HG03575 (cell line): ENCODE results near the gene MATCAP1.

ENCODE experiments used
- ATAC-seq: cut with Tn5 transposase; IDR thresholded peaks from one replicate; pipeline ENCODE4 v1.9.1; 2021; ENCODE audit not compliant: unreplicated experiment, insufficient number of reproducible peaks, low FRiP score; ENCODE audit errors: extremely low read depth

MATCAP1 gene

DNA sequence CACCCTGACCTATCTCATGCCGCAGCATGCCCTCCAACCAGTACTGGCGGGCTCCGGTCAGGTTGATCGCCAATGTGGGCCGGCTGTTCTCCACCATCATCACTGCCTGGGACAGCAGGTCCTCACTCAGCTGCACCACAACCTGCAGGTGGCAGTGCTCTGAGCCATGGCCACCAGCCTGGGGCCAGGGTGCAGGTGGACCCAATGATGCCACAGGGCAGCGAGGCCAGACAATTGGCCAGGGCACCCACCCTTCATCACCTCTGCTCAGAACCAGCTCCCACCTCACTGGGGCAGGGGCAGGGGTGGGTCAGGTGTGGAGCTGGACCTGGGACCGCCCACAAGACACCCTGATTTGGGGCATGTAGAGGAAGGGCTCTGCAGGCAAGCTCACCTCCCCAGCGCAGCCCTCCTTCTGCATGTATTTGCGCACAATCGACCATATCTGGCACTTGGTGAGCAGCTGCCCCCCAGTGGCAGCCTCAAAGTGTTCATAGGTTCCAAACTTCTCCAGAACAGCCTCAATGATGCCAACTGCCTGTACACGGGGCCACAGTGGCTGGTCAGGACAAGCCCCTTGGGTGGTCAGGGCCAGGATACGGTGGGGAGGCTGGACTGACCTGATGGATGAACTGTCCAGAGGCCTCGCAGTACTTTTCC is 4.2 kb downstream of the MATCAP1 start:
- no peak for ATAC-seq

DNA sequence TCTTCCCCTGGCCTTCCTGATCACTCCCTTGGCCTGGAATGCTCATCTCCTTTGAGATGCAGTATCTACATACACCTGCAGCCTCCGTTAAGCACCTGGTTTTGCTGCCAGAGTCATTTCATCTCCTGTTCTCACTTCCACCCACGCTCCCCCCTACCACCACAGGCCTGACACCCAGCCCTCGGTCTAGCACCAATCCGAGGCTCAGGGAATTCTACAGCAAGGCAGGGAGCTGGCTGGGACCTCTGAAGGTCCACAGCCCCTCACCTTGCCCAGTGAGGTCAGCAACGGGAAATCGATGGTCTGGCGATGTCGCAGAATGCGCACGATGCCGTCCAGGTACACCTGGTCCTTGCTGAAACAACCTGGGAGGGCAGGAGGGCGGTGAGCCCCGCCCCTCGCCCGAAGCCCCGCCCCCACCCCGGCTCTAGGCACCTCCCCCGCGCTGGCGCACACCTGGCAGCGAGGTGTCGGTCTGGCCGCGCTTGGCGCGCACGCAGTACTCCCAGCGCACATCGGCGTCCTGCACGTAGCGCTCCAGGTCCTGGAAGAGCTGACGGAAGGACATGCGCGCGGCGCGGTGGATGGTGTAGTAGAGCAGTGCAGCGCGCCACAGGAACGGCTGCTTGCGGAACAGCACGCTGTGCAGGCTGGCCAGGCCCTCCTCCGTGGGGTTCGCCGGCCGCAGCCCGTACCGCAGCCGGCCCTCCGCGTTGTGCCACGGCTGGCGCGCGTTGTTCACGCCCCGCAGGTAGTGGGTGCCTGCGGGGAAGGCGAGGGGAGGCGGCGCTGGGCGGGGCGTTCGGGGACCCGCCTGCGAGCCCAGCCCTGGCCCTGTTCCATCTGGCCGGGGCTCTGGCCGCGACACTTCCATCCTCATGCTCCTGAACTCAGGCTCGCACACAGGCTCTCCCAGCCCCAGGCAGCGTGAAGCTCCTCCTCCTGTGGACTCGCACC is 5.7 kb downstream of the MATCAP1 start:
- no peak for ATAC-seq

DNA sequence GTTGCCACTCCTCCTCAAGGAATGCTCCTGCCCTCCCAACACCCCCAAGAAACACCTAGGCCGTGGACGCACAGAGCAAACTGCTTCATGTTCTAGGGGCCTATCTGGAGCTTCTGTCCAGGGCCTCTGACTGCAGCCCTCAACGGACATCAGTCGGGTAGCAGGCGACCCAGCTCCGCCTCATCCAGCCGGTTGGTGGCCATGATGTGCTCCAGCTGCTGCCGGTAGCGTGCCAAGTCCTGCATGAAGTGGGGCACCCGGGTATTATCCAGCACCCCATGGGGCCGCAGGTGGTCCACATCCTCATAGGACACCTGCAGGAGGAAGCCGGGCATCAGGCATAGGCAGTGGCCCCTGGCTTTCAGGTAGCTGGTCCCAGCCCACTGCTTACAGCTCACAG is 7.1 kb downstream of the MATCAP1 start:
- no peak for ATAC-seq

DNA sequence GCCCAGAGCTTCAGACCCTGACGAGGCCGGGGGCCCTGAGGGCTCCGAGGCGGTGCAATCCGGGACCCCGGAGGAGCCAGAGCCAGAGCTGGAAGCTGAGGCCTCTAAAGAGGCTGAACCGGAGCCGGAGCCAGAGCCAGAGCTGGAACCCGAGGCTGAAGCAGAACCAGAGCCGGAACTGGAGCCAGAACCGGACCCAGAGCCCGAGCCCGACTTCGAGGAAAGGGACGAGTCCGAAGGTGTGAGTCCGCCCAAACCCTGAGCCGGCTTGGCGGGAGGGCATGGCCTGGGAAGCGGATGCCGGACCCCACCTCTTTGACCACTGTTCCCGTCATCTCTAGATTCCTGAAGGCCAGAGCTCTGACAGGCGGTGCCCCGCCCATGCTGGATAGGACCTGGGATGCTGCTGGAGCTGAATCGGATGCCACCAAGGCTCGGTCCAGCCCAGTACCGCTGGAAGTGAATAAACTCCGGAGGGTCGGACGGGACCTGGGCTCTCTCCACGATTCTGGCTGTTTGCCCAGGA is 9.0 kb downstream of the MATCAP1 start:
- no peak for ATAC-seq

DNA sequence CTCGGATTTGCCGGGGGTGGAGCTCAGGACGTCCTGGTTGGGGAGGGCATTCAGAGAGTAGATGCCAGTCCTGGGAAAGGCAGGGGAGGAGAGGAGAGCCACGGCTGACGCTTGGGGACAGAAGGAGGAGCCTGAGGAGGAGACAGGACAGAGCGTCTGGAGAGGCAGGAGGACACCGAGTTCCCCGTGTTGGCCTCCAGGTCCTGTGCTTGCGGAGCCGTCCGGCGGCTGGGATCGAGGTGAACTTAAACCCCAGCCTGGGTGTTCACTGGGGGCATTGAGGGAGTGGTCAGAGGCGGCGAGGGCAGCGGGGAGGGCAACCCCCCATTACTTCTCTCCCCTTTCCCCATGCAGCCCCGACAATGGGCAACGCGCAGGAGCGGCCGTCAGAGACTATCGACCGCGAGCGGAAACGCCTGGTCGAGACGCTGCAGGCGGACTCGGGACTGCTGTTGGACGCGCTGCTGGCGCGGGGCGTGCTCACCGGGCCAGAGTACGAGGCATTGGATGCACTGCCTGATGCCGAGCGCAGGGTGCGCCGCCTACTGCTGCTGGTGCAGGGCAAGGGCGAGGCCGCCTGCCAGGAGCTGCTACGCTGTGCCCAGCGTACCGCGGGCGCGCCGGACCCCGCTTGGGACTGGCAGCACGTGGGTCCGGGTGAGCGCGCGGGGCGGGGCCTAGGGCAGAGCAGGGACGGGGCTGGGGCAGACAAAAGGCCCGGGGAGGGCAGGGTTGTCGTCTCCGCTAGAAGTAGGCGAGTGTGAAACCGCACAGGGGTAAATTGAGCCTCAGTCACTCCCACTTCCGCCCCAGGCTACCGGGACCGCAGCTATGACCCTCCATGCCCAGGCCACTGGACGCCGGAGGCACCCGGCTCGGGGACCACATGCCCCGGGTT is 9.7 kb downstream of the MATCAP1 start:
- no peak for ATAC-seq

DNA sequence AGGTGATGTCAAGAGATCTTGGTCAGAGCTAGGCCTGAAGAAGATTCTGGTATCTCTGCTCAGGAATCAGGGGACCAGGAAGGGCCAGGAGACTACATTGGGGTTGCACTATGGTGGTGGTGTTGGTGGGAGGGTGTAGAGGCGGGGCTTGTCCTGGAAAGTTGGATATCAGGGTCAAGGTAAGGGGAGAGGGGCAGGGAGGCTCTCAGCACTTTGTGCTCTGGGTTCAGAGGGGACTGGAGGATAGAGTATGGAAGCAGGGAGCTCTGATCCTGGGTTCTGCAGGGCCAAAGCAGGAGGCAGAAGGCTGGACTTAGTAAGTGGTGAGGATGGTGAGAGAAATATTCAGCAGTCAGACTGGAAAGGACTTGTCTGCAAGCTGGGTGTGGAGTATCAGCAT is 10.4 kb downstream of the MATCAP1 start:
- ATAC-seq = no peak

DNA sequence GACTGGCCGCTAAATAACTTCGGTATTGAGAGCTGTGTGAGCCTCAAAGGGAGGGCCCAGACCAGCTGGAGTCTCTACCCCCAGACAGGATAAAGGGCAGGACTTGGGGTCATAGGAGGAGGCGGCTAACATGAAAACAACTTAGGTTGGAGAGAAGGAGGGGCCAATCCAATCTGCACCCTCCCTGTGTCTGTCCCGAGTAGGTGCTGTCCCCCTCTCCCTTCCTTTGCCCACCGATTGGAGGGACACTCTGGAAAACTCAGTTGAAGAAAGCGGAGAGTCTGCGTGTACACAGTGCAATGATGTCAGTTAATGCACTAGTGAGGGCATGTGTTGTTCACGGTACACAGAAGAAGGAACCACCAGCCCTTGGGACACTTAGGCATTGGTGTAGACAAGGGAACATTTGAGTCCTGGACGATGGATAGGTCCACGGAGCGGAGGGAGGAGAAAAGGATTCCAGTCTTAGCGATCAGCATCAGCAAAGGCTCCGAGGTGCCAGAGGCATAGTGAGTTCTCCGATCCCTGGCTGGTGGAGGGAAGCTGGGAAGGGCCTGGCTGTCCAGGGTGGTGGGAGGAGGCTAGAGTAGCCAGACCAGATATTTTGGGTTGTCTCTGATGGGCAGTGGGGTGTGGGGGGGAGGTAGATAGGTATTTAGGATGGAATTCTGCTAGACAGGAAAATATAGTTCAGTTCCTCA is 12.7 kb downstream of the MATCAP1 start:
- ATAC-seq = no peak

DNA sequence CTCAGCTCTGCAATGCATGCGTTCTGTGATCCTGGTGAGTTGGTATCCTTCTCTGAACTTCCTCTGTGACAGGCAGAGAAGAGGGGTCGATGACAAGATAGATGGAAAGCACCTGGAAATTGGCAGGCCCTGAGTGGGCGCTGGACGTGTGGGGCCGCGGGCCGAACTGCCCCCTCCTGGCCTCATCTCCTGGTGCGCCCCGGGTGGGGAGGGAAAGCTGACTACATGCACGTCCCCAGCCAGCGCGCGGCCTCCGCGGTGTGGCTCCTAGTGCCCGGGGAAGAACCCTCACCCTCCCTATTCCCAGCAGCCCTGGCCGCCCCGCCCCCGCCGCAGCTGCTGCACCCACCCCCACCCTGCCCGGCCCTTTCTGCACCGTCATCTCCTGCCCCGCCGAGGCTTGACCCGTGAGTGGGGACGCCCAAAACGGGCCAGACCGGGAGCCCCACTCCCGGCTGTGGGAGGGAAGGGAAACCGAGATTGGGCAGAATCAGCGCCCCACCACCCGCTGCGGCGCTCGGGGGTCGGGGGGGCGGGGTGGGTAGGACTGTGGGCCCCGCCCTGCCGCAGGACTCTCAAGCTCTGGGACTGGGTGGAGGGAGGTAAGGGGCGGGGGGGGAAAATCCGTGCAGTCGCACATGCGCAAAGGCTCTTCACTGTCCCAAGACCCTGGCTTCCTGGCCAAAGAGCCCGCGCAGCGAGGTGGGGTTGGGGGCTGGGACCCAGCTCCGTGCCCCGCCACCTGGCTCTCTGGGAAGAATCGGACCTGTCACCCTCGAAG is 13.4 kb downstream of the MATCAP1 start, which contains the start of gene NOL3:
TSS of gene NOL3 (plus strand) at position 371 of the 781 bp plus-strand sequence.
- no peak for ATAC-seq

DNA sequence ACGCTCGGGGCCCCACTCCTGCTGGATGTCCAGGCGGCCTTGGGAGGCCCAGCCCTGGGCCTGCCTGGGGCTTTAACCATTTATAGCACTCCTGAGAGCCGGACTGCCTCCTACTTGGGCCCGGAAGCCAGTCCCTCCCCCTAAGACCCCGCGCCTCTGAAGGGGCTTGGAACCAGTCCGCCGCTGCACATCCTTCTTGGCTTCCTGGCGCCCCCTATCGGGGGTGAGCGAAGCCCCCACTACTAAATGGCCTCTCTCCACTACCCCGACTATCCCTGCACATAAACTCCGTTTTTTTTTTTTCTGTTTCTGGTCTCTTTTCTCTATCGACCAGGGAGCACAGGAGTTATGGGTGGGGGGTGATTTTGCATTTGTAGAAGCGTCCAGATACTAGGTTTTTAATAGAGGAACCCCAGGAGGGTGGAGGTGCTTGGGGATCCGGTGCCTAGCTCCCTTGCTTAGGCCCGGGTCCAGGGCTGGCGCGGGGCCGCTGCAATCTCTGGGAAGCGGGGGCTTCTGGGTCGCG is 14.1 kb downstream of the MATCAP1 start:
- no peak for ATAC-seq

DNA sequence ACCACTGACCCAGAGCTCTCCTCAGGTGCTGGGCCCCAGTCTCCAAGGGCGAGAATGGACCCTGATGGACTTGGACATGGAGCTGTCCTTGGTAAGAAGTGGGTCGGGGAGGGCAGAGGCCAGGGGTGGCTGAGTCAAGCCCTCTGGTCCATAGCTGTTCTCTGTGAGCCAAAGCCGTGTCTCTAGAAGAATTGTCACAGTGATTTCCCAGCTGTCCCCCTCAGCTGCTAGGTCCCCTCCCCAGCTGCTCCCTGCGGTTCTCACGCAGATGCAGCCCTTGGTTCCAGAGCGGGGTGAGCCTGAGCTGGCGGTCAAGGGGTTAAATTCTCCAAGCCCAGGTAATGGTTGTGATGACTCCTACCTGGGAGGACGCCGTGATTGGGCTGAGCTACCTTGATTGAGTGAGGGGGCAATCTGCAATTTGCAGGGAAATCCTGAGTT is 14.7 kb downstream of the MATCAP1 start:
- no peak for ATAC-seq

DNA sequence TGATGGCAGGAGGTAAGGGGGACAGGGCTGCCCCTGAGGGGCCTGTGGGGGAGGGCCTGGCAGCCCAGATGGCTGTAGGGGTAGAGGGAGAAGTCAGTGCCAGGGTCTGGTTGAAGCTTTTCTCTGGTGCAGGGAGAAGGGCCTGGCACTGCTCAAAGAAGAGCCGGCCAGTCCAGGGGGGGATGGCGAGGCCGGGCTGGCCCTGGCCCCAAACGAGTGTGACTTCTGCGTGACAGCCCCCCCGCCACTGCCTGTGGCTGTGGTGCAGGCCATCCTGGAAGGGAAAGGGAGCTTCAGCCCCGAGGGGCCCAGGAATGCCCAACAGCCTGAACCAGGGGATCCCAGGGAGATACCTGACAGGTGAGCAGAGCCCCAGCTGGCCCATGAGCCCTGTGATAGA is 16.2 kb downstream of the MATCAP1 start:
- no peak for ATAC-seq

DNA sequence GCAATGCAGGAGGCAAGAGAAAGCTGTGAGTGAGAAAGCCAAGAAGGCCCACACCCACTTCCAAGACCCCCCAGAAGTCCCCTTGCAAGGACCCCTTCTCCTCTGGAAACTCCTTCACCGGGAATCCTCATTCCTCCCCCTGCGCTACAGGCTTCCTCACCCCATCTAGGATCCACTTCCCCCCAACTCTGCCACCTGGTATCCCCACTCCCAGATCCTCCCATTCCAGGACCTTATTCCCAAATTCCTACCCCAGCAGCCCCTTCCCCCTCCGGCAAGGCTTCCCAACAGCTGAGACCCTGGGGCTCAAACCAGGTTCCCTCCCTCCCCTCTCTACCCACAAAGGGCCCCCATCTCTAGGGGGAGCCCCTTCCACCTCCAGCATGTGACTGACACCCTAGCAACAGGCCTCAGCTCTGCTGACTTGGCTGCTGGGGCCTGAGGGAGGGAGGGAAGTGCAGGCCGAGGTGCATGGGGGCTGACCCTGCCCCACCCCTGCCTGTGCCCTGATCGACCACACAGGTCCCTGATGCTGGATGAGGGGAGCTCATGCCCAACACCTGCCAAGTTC is 17.1 kb downstream of the MATCAP1 start:
- no peak for ATAC-seq

DNA sequence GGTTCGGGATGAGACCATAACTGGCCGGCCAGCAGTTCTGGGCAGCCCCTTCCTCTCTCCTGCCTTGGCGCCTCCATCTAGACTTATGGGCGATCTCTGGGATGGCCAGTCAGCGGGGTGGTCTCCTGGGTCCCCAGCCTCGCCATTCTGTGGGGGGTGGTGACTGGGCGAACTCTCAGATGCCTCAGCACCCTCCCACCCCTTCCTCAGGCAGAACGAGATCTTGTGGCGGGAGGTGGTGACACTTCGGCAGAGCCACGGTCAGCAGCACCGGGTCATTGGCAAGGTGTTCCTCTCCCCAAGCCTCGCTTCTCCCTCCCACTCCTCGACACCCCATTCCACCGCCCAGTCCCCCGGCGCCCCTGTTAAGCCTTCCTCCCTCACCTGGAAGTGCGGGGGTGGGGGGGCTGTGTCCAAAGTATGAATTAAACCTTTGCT is 17.6 kb downstream of the MATCAP1 start:
- ATAC-seq = no peak

DNA sequence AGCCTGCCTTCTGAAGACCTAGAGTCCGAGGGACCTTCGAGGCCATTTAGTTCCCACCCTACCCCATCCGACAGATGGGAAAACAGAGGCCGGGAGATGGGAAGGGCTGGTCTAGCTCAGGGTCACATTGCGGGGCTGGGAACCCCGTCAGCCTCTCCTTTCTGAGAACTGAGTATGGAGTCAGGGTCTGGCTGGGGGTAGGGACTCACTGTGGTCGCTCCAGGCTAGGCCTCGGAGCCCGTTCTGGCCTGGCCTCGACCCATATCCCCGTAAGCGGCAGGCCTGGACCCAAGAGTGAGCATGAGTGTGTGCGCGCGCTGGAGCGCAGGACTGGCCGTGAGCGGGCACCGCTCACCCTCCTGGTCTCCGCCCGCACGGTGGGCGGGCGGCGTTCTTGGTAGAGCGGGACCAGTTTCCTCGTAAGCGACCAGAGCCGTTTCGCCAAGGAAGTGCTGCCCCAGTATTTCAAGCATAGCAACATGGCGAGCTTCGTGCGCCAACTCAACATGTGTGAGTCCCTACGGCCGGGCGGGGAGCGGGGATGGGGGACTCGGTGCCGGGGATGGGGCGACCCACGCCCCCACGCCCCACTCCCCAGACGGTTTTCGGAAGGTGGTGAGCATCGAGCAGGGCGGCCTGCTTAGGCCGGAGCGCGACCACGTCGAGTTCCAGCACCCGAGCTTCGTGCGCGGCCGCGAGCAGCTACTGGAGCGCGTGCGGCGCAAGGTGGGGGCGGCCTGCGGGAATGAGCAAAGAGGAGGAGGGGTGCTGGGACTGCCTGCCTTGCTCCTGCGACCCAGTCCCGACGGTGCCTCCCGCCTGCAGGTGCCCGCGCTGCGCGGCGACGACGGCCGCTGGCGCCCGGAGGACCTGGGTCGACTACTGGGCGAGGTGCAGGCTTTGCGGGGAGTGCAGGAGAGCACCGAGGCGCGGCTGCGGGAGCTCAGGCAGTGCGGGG is 18.4 kb downstream of the MATCAP1 start:
- ATAC-seq = no peak

DNA sequence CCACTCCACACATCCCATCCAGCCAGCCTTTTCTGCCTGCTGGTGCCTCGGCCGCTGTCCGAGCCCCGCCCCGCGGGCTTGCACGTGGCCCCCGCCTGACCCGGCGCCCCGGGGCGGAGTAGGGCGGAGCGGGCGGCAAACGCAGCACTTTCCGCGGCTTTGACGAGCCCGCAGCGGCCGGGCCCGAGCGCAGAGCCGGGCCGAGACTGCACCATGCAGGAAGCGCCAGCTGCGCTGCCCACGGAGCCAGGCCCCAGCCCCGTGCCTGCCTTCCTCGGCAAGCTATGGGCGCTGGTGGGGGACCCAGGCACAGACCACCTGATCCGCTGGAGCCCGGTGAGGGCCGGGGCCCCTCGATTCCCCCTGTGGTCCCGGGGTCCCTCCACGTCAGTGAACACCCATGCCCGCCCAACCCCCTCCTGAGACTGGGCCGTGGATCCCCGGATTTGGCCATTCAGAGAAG is 19.1 kb downstream of the MATCAP1 start, which contains the start of gene HSF4:
TSS of gene HSF4 (plus strand) at position 147 of the 463 bp plus-strand sequence. CDS start at position 214, 67 bp downstream.
- no peak for ATAC-seq

DNA sequence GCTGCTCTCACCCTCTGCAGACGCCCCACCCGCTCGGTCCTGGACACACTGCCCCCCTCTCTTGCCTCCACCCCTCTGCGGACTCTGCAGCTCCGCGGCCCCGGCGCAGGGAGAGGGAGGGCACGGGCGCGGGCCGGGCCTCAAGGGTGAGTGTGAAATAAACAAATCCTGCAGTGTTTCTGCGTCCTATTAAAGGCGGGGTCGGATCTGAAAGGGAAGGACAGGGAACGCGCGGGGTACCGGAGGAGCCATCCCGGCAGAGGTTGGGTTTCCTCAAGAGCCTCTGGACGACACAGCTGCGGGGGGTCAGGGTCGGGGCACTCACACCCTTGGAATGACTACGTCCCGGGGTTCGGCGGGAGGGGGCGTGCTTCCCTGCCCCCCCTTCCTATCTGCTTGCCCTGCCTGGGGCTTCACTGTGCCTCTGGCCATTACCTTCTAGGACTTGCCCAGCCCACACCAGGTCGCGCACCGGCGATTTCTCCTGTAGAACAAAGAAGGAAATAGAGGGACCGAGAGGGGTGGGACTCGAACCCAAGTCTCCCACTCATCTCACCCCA is 19.7 kb downstream of the MATCAP1 start:
- no peak for ATAC-seq
